Measurements from ENCODE around the gene PAX2. TPM values are rescaled to one million over a fixed set of nuclear protein-coding genes. Genes with fewer than 3 reads are reported as not detected.
A peak's percentile ranks its signal among the peaks of the same experiment; 100 is the strongest.

The PAX2 gene
- polyA plus RNA-seq, 2 of the 4 experiments (the other 2 are of a cell fraction), result 0.06 to 0.21 TPM

- 72% methylated on average over 5 of the region's 7 CpGs for WGBS (ENCODE audit: missing lambda C conversion rate)
- ATAC-seq (no peak), FAIRE-seq (no peak), DNase-seq (ENCODE audit: low read depth in 1 of 2, low spot score in 1 of 2) (no peak)
- no peak overlapping the region for H3K27ac ChIP-seq
- CTCF ChIA-PET, result interaction anchor here (0.8 to 2.5 kb wide), 5 partner anchors 12 to 82 kb away, joined by 3 to 7 read pairs (median 6); no protein-coding TSS in a partner anchor
- POLR2A ChIA-PET, result no interaction called here
- H3K4me1 ChIP-seq, result no peaks in the 10 kb centered on the region
- no peaks in the 10 kb centered on the region for H3K9me3 ChIP-seq
- H3K4me2 ChIP-seq, result no peak overlapping the region
- TF ChIP-seq SREBF2 (IDR thresholded peaks at IDR 0.05) (no peak), GATA3 (IDR thresholded peaks at IDR 0.05; ENCODE audit: borderline replicate concordance) (no peak)
- H3K4me3 ChIP-seq, result no peak overlapping the region
Observed at GRCh38 chr10:100810835-100811116, 65.4 kb downstream of the PAX2 start.

DNA sequence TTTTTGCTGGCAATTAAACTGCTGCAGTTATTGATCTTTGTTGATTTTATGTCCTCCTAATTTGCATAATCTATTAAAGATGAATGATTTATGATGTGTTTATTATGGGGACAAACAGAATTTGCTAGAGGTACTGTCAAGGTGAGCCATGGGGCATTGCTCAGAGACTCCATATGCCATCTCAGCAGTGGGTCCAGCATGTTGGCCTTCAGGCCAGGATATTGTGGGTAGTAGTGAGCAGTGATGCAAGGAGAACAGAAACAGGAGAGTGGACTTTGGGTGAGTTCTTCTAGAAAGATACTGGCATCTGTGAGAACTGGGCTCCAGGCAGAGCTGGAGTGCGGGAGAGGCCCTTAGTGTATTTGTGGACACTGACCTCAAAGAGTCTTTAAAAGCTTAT lies 65.9 kb downstream of the PAX2 start:
- ChIA-PET CTCF (interaction anchor here (0.8 to 2.5 kb wide), 8 partner anchors 13 to 141 kb away, joined by 3 to 7 read pairs (median 6); no protein-coding TSS in a partner anchor), POLR2A (no interaction called here)
- TF ChIP-seq TP53 (CRISPR knock-in tag; IDR thresholded peaks at IDR 0.05), result no peak
- no peak for TF ChIP-seq CBX8 (IDR thresholded peaks at IDR 0.05)
- TF ChIP-seq FOSB (CRISPR knock-in tag; IDR thresholded peaks at IDR 0.05), result no peak
- no peak for TF ChIP-seq EHMT2 (IDR thresholded peaks at IDR 0.05; ENCODE audit: low read depth)
- no peak for TF ChIP-seq NR3C1 (IDR thresholded peaks at IDR 0.05)
- no peak overlapping the region for H3K4me2 ChIP-seq
- H3K27ac ChIP-seq, result no peak overlapping the region
- no peaks in the 10 kb centered on the region for H3K9me3 ChIP-seq
- no peak for ATAC-seq
- no peaks in the 10 kb centered on the region for H3K4me1 ChIP-seq
- 95% methylated on average over 1 of the region's 1 CpG for WGBS (ENCODE audit: missing lambda C conversion rate)
- DNase-seq (ENCODE audit: low read depth in 1 of 2, low spot score in 1 of 2), result no peak
- FAIRE-seq, result no peak
- H3K4me3 ChIP-seq, result no peak overlapping the region

DNA sequence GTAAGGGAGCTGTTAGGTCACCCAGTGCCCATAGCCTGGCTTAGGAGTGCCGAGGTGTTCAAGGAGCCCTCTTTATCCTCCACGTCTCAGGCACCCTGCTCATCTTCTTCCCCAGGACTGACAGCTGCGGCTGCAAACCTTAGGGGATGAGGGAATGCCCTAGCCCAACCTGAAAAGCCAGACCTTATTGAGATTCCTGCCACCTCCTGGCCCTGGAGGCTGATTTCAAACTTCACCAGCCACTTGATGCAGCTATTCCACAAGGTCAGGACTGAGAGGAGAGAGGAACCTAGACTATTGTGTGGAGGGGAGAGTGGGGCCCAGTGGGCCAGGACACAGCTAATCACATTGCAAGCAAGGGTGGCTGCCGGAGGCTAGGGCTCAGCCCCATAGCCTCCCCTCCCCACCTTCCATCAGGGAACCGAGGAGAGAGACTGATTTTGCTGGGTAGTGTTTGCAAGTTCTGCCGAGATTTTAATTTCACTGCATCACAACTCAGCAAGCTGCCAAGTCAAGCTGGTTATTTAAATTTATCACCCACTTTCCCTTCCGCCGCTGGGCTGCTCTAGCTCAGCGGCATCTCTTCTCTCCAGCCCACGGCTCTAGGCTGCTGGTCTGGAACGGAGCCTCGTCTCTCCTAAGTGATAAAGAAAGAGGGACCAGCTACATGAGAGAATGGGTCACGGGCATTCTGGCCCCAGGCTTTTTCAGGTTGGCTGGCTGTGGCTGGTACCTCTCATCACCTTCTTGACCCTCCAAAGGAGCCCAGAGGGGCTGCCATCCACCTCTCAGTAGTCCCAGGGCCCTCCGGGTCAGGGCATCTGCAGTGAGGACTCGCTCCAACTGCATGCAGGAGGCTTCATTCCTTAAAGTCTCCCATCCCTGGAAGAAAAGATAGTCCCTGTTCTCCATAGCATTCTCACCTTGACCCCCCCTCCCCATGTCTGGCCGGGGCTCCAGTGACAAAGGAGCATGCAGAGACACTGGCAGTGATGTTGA lies 66.7 kb downstream of the PAX2 start:
- POLR2A ChIA-PET, result no interaction called here
- no peak for DNase-seq (ENCODE audit: low read depth in 1 of 2, low spot score in 1 of 2)
- WGBS (ENCODE audit: missing lambda C conversion rate), result 50% methylated on average over 15 of the region's 16 CpGs

GRCh38 chr10:100812978-100813377 lies 67.6 kb downstream of the PAX2 start:
- CTCF ChIA-PET, result interaction anchor here (0.8 to 1.9 kb wide), 7 partner anchors 10 to 204 kb away, joined by 3 to 7 read pairs (median 3); no protein-coding TSS in a partner anchor
- no peaks in the 10 kb centered on the region for H3K9me3 ChIP-seq
- H3K4me1 ChIP-seq, result no peaks in the 10 kb centered on the region
- POLR2A ChIA-PET, result interaction anchor here (0.6 kb wide), 1 partner anchor 802 kb away, joined by 3 read pairs; no protein-coding TSS in a partner anchor
- H3K4me2 ChIP-seq, result no peak overlapping the region
- FAIRE-seq (no peak), DNase-seq (ENCODE audit: low read depth in 1 of 2, low spot score in 1 of 2) (peak in 1 of 2 experiments; percentile 36), ATAC-seq (peak; percentile 72 to 83; a peak in 5 of 6 replicates)
- whole genome bisulfite sequencing (ENCODE audit: missing lambda C conversion rate), result 16% methylated on average over 6 of the region's 6 CpGs
- no peak overlapping the region for H3K27ac ChIP-seq
- no peak overlapping the region for H3K4me3 ChIP-seq
- TF ChIP-seq HOXB13 (CRISPR knock-in tag; IDR thresholded peaks at IDR 0.05; ENCODE audit: low read depth), result no peak
- TF ChIP-seq CHD4 (IDR thresholded peaks at IDR 0.05; ENCODE audit: borderline replicate concordance), result no peak
- no peak for TF ChIP-seq EP300 (IDR thresholded peaks at IDR 0.05)
- peak; percentile 25 to 38; a peak in 3 of 5 replicates for TF ChIP-seq RAD21 (conservative IDR thresholded peaks at IDR 0.05 in 1 of 2, IDR thresholded peaks at IDR 0.05 in 1 of 2)
- TF ChIP-seq, protein P1, sequence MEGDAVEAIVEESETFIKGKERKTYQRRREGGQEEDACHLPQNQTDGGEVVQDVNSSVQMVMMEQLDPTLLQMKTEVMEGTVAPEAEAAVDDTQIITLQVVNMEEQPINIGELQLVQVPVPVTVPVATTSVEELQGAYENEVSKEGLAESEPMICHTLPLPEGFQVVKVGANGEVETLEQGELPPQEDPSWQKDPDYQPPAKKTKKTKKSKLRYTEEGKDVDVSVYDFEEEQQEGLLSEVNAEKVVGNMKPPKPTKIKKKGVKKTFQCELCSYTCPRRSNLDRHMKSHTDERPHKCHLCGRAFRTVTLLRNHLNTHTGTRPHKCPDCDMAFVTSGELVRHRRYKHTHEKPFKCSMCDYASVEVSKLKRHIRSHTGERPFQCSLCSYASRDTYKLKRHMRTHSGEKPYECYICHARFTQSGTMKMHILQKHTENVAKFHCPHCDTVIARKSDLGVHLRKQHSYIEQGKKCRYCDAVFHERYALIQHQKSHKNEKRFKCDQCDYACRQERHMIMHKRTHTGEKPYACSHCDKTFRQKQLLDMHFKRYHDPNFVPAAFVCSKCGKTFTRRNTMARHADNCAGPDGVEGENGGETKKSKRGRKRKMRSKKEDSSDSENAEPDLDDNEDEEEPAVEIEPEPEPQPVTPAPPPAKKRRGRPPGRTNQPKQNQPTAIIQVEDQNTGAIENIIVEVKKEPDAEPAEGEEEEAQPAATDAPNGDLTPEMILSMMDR (IDR thresholded peaks at IDR 0.05), result peak; percentile 13; the same call in 1 of the 3 replicates

More for the DNA sequence above, 66.7 kb downstream of the PAX2 start:
- Histone ChIP-seq H3K4me1 (no peaks in the 10 kb centered on the region), H3K9me3 (no peaks in the 10 kb centered on the region), H3K4me3 (no peak overlapping the region), H3K4me2 (no peak overlapping the region), H3K27ac (no peak overlapping the region)
- ATAC-seq (no peak), FAIRE-seq (no peak)
- TF ChIP-seq EHF (CRISPR knock-in tag; IDR thresholded peaks at IDR 0.05), result no peak
- TF ChIP-seq, protein P2, sequence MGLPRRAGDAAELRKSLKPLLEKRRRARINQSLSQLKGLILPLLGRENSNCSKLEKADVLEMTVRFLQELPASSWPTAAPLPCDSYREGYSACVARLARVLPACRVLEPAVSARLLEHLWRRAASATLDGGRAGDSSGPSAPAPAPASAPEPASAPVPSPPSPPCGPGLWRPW (IDR thresholded peaks at IDR 0.05), result no peak
- no peak for TF ChIP-seq PBX3 (IDR thresholded peaks at IDR 0.05)
- CTCF ChIA-PET, result interaction anchor here (0.8 to 2.5 kb wide), 12 partner anchors 9 to 203 kb away, joined by 3 to 7 read pairs (median 3); no protein-coding TSS in a partner anchor

All from A549 (cell line).